ENCODE data around the gene KLK1.
"Not testable (repeated sequence)": the region's sequence is repeated elsewhere in the genome, so short reads cannot be mapped to it uniquely, and the experiment has no call there.

The KLK1 gene

GRCh38 chr19:50792272-50793250 is 31.0 kb downstream of the KLK1 start:
- no peak for DNase-seq (ENCODE audit: low read depth)

DNA sequence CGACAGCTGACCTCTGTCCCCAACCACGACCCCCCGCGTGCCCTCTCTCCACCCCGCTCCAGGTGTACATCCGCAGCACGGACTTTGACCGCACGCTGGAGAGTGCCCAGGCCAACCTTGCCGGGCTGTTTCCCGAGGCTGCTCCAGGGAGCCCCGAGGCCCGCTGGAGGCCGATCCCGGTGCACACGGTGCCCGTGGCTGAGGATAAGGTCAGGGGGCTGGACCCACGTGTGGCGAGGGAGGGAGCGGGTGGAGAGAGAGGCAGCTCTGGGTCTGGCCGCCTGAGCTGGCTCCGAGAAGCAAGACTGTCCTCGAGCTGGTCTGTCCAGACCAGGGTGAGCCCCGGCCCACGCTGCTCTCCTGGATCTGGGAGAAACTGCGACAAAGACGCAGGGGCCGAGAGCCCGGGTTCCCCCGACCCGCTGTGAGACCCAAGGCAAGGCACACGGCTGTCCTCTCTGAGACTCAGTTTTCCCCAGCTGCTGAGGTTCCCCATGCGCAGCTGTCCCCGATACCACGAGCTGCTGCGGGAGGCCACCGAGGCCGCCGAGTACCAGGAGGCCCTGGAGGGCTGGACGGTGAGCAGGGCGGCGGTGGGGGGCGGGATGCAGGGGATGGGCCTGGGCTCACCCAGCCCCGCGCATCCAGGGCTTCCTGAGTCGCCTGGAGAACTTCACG is 31.9 kb downstream of the KLK1 start:
- DNase-seq (ENCODE audit: low read depth) = no peak

DNA sequence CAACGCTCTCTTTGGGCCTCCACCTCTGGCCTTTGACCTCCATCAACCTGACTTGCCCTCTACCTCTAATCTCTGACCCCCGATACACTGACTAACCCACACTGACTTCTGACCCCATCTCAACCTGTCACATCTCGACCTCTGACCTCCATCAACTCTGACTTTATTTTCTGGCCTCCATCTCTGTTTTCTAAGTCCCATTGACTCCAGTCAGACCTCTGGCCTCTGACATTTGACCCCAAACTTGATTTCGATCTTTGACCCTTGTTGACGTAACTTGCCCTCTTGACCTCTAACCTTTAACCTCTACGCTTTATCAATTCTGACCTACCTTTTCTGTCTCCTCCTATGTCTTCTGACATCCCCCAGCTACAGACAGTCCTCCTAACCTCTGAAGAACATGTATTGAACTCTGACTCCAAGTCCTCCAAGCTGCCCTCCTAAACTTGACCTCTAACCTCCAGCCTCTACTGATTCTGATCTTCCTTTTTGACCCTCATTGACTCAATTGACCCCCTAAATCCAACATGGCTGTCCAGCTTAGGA is 32.6 kb downstream of the KLK1 start:
- no peak for DNase-seq (ENCODE audit: low read depth)

- no peak for DNase-seq (ENCODE audit: low read depth)
Measured at GRCh38 chr19:50790396-50790795, 33.2 kb downstream of the KLK1 start, which contains the start of gene ACP4. Gene ACP4 (plus strand): TSS chr19:50790415. CDS start chr19:50790415, 0 bp downstream.

DNA sequence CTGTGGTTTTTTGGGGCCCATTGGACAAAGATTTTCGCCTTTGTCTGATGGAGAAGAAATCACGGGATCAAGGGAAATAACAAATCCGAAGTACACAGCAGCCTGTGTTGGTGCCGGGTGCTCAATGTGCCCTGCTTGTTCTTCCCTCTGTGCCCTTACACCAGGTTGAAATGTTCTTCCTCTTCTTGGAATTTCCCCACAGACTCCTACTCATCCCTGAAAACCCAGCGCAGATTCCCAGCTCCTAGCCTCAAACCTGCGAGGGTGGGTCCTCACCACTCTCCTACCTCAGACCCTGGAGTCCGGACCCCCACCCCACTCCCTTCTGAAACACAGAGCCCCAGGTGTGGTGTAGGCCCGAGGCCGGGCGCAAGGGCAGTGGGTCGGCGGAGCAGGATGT is 38.3 kb downstream of the KLK1 start:
- no peak for DNase-seq (ENCODE audit: low read depth)

- DNase-seq (ENCODE audit: low read depth) = no peak
Measured at GRCh38 chr19:50784710-50785109, 38.9 kb downstream of the KLK1 start.

GRCh38 chr19:50783848-50784152 is 39.8 kb downstream of the KLK1 start:
- DNase-seq (ENCODE audit: low read depth) = not testable (repeated sequence)

DNA sequence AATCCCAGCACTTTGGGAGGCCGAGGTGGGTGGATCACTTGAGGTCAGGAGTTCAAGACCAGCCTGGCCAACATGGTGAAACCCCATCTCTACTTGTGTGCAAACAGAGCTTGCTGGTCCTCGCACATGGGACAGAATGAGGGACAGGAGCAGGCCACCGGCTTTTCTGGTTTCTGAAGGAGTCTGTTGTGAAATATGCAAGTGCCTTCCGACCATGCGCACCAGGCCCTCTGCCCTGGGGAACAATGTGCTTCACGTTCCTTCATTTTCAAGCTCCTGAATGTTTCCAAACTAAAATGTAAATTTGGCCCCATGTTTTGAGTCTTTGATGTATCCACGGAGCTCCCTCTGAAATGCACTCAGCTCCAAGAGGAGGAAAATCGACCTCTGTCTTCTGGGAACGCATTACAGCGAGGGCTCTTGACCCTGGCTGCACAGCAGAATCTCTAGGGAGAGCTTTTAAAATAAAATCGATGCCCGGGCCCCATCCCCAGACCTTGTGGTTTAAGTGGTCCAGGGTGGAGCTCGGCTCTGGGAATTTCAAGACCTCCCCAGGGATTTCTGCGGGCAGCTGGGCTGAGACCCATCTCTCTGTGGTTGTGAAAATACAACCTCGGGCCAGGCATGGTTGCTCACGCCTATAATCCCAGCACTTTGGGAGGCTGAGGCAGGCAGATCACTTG is 42.7 kb downstream of the KLK1 start:
- no peak for DNase-seq (ENCODE audit: low read depth)

DNA sequence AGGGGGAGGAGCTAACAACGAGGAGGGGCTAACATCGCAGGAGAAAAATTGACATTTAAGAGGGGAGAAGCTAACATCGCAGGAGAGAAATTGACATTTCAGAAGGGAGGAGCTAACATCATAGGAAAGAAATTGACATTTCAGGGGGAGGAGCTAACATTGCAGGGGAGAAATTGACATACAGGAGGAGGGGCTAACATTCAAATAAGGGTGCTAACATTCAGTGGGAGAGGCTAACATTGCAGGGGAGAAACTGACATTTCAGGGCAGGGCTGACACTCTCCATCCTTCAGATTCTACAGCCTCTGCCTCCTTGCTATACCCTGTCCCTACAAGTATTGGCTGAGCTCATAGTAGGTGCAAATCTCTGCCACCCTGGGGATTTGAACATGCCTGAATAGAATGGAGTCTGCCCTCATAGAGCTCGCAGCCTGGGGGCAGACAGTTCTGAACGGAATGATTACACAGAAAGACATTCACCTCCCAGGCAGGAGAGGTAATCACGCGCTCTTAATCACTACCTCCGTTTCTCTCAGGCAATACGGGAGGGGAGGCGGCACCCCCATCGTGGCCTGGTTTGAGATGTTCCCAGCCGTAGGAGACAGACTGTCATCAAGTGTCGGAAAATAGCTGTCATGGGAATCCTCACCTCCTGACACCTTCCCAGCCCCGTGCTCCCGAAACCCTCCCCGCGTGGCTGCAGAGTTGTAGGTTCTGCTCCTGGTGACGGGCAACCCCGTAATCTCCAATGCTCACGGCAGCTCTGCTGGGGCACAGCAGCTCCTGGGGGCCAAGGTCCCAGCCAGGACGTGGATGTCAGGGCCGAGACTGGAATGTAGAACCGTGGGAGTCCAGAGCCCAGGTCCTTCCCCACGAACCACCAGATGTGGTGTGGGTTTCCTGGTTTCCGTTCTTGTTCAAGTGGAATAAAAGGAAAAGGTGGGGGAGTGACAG is 43.8 kb downstream of the KLK1 start:
- no peak for DNase-seq (ENCODE audit: low read depth)

- no peak for DNase-seq (ENCODE audit: low read depth)
Measured at GRCh38 chr19:50778906-50779430, 44.6 kb downstream of the KLK1 start.

DNA sequence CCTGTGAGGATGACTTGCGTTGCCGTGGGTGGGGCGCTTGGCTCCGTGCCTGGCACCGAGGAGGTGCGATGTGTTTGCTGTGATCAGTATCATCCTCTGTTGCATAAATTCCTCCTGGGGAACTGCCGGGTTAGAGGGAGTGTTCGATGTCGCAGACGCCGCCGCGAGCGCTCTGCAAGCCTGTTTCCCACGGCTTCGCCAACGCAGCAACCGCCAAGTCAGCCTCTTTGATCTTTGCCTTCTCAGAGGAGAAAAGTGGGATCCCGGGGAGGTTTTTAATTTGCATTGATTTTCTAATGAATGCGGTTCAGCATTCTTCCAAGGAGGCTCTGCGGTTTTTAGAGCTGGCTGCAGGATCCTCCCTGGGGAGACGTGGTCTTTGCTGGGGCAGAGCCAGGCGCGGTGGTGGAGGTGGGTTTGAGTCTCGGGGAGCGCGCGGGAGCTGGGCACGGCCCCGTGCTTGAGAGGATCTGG is 45.7 kb downstream of the KLK1 start:
- DNase-seq (ENCODE audit: low read depth) = no peak

GRCh38 chr19:50777261-50777660 is 46.3 kb downstream of the KLK1 start:
- DNase-seq (ENCODE audit: low read depth) = no peak

GRCh38 chr19:50776131-50776530 is 47.5 kb downstream of the KLK1 start:
- no peak for DNase-seq (ENCODE audit: low read depth)

DNA sequence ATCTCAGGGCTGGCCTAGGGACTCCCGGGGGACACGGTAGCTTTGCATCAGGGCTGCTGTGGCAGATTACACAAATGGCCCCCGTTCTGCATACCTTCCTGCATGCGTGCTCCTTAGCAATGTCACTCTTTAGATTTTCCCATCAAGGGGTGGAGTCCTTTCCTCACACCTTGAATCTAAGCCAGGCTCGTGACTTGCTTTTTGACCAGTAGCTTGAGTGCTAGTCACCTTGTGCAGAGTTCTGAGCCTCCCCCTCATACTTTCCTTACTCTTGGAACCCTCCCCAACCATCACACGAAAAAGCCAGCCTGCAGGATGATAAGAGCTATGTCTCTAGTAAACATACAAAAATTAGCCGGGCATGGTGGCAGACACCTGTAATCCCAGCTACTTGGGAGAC is 50.1 kb downstream of the KLK1 start:
- DNase-seq (ENCODE audit: low read depth) = not testable (repeated sequence)

- not testable (repeated sequence) for DNase-seq (ENCODE audit: low read depth)
Measured at GRCh38 chr19:50772912-50773311, 50.7 kb downstream of the KLK1 start.

DNA sequence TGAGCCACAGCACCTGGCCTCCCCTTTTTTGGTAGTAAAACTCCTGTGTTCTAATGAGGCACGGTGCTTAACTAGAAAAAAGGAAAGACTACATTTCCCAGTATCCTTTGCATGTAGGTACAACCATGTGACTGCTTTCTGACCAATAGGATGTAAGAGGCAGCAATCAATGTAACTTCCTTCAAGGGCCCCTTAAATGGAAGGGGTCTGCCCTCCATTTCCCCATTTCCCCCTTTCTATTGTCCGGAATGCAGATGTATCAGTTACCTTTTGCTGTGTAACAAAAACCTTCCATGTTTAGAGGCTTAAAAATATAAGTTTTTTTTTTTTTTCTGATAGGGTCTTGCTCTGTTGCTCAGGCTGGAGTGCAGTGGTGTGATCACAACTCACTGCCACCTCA is 51.1 kb downstream of the KLK1 start:
- DNase-seq (ENCODE audit: low read depth) = no peak

DNA sequence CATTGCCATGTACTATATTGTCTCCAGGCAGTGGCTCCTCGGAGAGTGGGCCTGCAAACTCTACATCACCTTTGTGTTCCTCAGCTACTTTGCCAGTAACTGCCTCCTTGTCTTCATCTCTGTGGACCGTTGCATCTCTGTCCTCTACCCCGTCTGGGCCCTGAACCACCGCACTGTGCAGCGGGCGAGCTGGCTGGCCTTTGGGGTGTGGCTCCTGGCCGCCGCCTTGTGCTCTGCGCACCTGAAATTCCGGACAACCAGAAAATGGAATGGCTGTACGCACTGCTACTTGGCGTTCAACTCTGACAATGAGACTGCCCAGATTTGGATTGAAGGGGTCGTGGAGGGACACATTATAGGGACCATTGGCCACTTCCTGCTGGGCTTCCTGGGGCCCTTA is 52.7 kb downstream of the KLK1 start:
- no peak for DNase-seq (ENCODE audit: low read depth)

DNA sequence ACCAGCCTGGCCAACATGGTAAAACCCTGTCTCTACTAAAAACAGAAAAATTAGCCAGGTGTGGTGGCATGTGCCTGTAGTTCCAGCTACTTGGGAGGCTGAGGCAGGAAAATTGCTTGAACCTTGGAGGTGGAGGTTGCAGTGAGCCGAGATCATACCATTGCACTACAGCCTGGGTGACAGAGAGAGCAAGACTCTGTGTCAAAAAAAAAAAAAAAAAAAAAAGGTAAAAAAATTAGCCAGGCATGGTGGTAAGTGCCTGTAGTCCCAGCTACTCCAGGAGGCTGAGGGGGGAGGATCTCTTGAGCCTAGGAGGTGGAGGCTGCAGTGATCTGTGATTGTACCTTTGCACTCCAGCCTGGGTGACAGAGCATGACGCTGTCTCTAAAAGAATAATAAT is 53.4 kb downstream of the KLK1 start, which contains the start of gene GPR32:
GPR32 (plus strand) TSS at position 301 of the 400 bp plus-strand sequence. CDS start 137 bp downstream, outside the sequence.
- DNase-seq (ENCODE audit: low read depth) = not testable (repeated sequence)

All from activated T-cell treated with anti-CD3 and anti-CD28 coated beads for 24 hours (primary cell).